ENCODE data around the gene ETV6.

ETV6 gene

GRCh38 chr12:11685316-11685715 is 35.8 kb downstream of the ETV6 start:
- DNase-seq (ENCODE audit: low spot score): no peak
- H3K36me3 Mint-ChIP-seq (ENCODE audit: low read depth): peaks cover 7% of the 10 kb centered on the region
- peaks cover 4% of the 10 kb centered on the region for H3K4me1 Mint-ChIP-seq (ENCODE audit: low read depth)
- no peaks in the 10 kb centered on the region for H3K27me3 Mint-ChIP-seq (ENCODE audit: low read depth)
- no peaks in the 10 kb centered on the region for H3K9me3 Mint-ChIP-seq
- no peak overlapping the region for H3K4me3 Mint-ChIP-seq
- no peak overlapping the region for H3K27ac Mint-ChIP-seq

DNA sequence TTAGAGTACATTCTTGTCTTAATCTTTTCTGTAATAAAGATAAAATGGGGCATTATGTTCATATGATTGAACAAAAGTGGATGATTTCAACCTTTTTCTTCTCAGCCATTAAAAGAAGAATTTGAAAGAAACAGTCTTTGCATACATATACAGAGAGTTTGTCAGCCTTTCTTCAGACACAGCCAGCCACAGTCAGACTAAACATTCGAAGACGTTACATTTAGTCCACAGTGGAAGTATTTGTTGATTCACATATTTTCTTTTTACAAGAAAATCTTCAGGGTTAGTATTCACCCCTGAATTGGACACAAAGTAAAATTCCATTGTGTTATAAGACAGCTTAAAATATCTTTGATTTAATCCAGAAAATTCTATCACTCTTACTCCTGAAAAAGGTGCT is 36.2 kb downstream of the ETV6 start:
- Mint-ChIP-seq H3K9me3 (no peaks in the 10 kb centered on the region), H3K27me3 (ENCODE audit: low read depth) (no peaks in the 10 kb centered on the region), H3K4me1 (ENCODE audit: low read depth) (peaks cover 4% of the 10 kb centered on the region), H3K36me3 (ENCODE audit: low read depth) (peaks cover 7% of the 10 kb centered on the region), H3K4me3 (no peak overlapping the region), H3K27ac (no peak overlapping the region)
- no peak for DNase-seq (ENCODE audit: low spot score)

- Mint-ChIP-seq H3K36me3 (ENCODE audit: low read depth) (peaks cover 7% of the 10 kb centered on the region), H3K27me3 (ENCODE audit: low read depth) (no peaks in the 10 kb centered on the region), H3K27ac (no peak overlapping the region), H3K9me3 (no peaks in the 10 kb centered on the region), H3K4me1 (ENCODE audit: low read depth) (peaks cover 4% of the 10 kb centered on the region), H3K4me3 (no peak overlapping the region)
- no peak for DNase-seq (ENCODE audit: low spot score)
Observed at GRCh38 chr12:11686120-11686519, 36.6 kb downstream of the ETV6 start.

DNA sequence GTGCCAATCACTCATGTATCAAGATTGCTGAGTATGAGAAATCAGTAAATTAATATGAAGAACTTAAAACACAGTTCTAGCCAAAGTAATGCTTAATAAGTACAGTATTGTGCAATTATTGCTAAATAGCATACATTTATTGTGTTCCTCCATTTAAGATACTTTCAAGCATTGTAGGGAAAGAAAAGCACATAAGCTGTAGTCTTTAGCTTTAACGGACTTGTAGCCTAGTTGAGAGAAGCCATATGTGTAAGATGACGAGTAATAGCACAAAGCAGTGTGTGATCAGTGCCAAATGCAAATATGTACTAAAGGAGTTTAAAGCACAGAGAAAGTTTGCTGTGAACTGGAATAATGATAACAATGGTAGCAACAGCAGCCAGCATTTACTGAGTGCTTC is 38.1 kb downstream of the ETV6 start:
- H3K27ac Mint-ChIP-seq: no peak overlapping the region
- no peaks in the 10 kb centered on the region for H3K27me3 Mint-ChIP-seq (ENCODE audit: low read depth)
- H3K4me3 Mint-ChIP-seq: no peak overlapping the region
- H3K4me1 Mint-ChIP-seq (ENCODE audit: low read depth): peaks cover 4% of the 10 kb centered on the region
- H3K9me3 Mint-ChIP-seq: no peaks in the 10 kb centered on the region
- H3K36me3 Mint-ChIP-seq (ENCODE audit: low read depth): no peaks in the 10 kb centered on the region
- DNase-seq (ENCODE audit: low spot score): no peak

GRCh38 chr12:11688379-11688778 is 38.9 kb downstream of the ETV6 start:
- H3K4me1 Mint-ChIP-seq (ENCODE audit: low read depth): peaks cover 4% of the 10 kb centered on the region
- H3K27ac Mint-ChIP-seq: no peak overlapping the region
- no peaks in the 10 kb centered on the region for H3K36me3 Mint-ChIP-seq (ENCODE audit: low read depth)
- H3K27me3 Mint-ChIP-seq (ENCODE audit: low read depth): no peaks in the 10 kb centered on the region
- no peak for DNase-seq (ENCODE audit: low spot score)
- no peak overlapping the region for H3K4me3 Mint-ChIP-seq
- H3K9me3 Mint-ChIP-seq: no peaks in the 10 kb centered on the region

- H3K27ac Mint-ChIP-seq: no peak overlapping the region
- H3K9me3 Mint-ChIP-seq: no peaks in the 10 kb centered on the region
- no peaks in the 10 kb centered on the region for H3K36me3 Mint-ChIP-seq (ENCODE audit: low read depth)
- peaks cover 4% of the 10 kb centered on the region for H3K4me1 Mint-ChIP-seq (ENCODE audit: low read depth)
- no peak overlapping the region for H3K4me3 Mint-ChIP-seq
- DNase-seq (ENCODE audit: low spot score): no peak
- no peaks in the 10 kb centered on the region for H3K27me3 Mint-ChIP-seq (ENCODE audit: low read depth)
Observed at GRCh38 chr12:11688831-11689230, 39.4 kb downstream of the ETV6 start.

DNA sequence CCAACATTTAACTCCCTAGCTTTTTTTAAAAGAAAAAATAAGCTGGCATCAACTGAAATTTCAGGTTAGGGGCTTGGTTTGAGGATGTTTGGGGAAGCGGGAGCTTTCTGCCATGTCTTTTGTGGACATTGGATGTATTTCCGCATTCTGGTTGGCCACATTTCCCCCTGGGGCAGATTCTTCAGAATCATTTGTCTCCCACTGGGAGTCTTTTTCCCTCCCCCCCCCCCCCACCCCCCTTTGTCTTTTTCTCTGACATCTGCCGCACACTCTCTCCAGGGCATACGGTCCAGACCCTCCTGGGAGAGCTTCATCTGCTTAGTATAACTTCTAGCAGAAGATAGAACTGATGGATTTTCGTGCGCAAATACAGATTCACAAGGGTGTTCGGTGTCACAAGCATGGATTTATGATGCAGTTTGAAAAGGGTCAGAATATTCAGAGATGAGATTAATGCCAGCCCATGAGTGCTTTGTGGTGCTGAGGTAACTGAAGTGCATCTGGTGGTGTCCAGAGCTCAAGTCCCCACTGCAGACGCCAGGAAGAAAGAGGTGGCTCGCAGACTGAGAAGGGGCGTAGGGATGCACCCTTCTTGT is 40.2 kb downstream of the ETV6 start:
- Mint-ChIP-seq H3K9me3 (no peaks in the 10 kb centered on the region), H3K27me3 (ENCODE audit: low read depth) (no peaks in the 10 kb centered on the region), H3K4me1 (ENCODE audit: low read depth) (peaks cover 4% of the 10 kb centered on the region), H3K27ac (no peak overlapping the region), H3K4me3 (no peak overlapping the region), H3K36me3 (ENCODE audit: low read depth) (no peaks in the 10 kb centered on the region)
- no peak for DNase-seq (ENCODE audit: low spot score)

DNA sequence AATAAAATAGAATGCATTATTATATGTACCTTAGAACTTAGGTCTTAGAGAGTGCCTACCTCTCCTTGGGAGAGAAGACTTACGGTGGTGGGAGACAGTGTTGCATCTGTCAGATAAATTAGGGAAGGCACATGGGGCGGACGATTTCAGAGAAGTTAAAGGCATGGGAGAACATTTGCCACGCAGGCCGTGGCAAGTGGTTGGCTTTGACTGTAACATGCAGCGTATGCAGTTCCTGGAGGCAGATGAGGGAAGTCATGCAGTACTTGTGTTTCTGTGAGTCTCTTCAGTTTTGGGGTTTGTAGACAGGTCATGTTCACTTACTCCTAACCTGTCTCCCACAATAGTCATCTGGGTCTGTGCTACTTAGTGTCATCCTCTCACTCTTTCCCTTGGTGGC is 43.6 kb downstream of the ETV6 start:
- Mint-ChIP-seq H3K27ac (no peak overlapping the region), H3K9me3 (no peaks in the 10 kb centered on the region), H3K4me3 (no peak overlapping the region), H3K36me3 (ENCODE audit: low read depth) (peaks cover 4% of the 10 kb centered on the region), H3K27me3 (ENCODE audit: low read depth) (no peaks in the 10 kb centered on the region), H3K4me1 (ENCODE audit: low read depth) (peaks cover 4% of the 10 kb centered on the region)
- DNase-seq (ENCODE audit: low spot score): no peak

DNA sequence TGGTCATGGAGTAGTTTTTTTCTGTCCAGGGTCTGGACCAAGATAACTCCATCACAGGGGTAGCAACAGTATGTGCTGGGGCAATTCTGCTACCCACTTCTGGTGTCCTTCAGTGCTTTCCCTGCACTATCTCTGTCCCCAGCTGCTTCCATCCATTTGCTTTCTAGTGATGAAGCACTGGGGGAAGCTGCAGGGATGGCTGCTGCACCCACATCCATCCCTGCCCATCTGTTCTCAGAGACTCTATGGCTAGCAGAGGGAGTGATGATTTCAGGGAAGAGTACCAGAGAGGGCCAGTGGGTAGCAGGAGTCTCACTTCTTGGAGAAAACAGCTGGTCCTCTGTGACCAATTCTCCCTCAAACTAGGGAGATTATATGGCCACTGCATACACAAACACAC is 44.1 kb downstream of the ETV6 start:
- H3K27ac Mint-ChIP-seq: no peak overlapping the region
- no peak overlapping the region for H3K4me3 Mint-ChIP-seq
- peaks cover 5% of the 10 kb centered on the region for H3K4me1 Mint-ChIP-seq (ENCODE audit: low read depth)
- H3K27me3 Mint-ChIP-seq (ENCODE audit: low read depth): no peaks in the 10 kb centered on the region
- no peaks in the 10 kb centered on the region for H3K9me3 Mint-ChIP-seq
- DNase-seq (ENCODE audit: low spot score): no peak
- H3K36me3 Mint-ChIP-seq (ENCODE audit: low read depth): peaks cover 4% of the 10 kb centered on the region

DNA sequence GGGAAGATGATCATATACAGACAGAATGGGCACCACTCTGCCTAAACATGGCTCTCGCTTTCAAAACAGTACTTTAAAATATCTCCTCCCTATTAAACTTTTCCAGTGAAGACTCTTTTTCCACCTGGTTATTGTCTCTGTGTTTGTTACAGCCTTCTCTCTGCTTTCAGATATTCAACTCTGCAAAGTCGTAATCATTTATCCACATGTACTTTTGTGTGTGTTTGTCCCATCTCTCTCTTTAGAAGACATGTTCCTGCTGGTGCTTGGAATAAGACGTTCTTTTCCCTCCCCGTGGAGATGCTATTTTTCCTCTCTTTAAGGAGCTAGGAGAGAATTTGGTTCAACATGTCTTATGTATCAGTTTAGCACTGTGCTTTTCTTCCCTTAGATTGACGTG is 45.1 kb downstream of the ETV6 start:
- Mint-ChIP-seq H3K9me3 (no peaks in the 10 kb centered on the region), H3K36me3 (ENCODE audit: low read depth) (peaks cover 4% of the 10 kb centered on the region), H3K27ac (no peak overlapping the region), H3K27me3 (ENCODE audit: low read depth) (no peaks in the 10 kb centered on the region), H3K4me3 (no peak overlapping the region), H3K4me1 (ENCODE audit: low read depth) (peaks cover 5% of the 10 kb centered on the region)
- DNase-seq (ENCODE audit: low spot score): no peak

DNA sequence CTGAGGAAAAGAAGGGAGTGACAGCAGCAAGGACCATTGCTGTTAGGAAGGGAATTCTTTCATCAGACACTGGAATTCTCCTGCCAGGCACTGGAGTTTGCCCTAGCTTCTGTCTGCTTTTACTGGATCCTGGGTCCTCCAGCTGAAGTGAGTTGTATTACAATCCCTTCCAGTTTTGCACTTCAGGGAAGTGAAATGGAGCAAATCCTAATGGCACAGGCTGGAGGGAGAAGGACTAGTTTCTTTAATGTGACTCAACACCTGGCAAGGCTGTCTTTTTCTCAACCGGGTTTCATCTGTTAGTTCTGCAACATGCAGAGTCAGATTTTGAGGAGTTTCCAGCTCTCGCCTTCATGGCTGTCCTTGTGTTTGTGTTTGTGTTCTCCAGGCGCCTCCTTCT is 45.8 kb downstream of the ETV6 start:
- no peak overlapping the region for H3K4me3 Mint-ChIP-seq

DNA sequence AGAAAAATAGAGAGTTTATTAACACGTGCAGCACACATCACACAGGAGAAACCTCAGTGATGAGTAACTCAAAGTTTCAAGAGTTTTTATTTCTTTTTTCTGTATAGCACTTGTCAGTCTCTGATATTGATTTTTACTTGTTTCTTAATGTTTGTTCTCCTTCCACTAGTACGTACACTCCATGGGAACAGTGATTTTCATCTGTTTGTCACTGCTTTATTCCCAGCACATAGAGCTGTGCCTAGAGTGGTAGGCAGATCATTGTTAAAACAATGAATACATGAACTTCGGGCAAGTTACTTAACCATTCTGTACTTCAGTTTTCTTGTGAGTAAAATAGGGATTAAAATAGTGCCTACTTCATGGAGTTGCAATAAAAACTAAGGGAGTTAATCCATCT is 46.6 kb downstream of the ETV6 start:
- Mint-ChIP-seq H3K27ac (no peak overlapping the region), H3K4me1 (ENCODE audit: low read depth) (peaks cover 7% of the 10 kb centered on the region), H3K4me3 (no peak overlapping the region), H3K9me3 (no peaks in the 10 kb centered on the region), H3K27me3 (ENCODE audit: low read depth) (no peaks in the 10 kb centered on the region), H3K36me3 (ENCODE audit: low read depth) (peaks cover 4% of the 10 kb centered on the region)
- DNase-seq (ENCODE audit: low spot score): no peak

More for the DNA sequence above, 45.8 kb downstream of the ETV6 start:
- DNase-seq (ENCODE audit: low spot score): no peak
- Mint-ChIP-seq H3K9me3 (no peaks in the 10 kb centered on the region), H3K4me1 (ENCODE audit: low read depth) (peaks cover 5% of the 10 kb centered on the region), H3K36me3 (ENCODE audit: low read depth) (peaks cover 4% of the 10 kb centered on the region), H3K27me3 (ENCODE audit: low read depth) (no peaks in the 10 kb centered on the region), H3K27ac (no peak overlapping the region)

DNA sequence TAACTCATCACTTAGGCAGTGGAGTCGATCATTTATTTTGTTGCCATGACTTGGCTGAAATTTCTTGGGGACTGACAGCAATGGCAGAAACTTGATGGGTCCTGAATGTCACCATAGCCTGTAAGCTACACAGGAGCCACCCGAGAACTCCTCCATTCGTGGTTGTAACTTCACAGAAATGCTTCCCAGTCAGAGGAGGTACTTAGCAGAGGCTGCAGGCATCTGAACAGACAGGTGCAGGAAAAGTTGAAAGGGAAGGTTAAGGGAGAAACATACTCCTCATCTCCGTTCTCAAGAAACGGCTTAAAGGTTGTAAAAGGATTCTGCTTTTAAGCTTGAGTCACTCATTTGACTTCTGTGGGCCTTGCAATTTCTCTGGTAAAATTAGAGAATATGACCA is 47.7 kb downstream of the ETV6 start:
- H3K36me3 Mint-ChIP-seq (ENCODE audit: low read depth): peaks cover 4% of the 10 kb centered on the region
- H3K4me3 Mint-ChIP-seq: no peak overlapping the region
- no peak for DNase-seq (ENCODE audit: low spot score)
- H3K4me1 Mint-ChIP-seq (ENCODE audit: low read depth): peaks cover 8% of the 10 kb centered on the region
- no peaks in the 10 kb centered on the region for H3K9me3 Mint-ChIP-seq
- no peaks in the 10 kb centered on the region for H3K27me3 Mint-ChIP-seq (ENCODE audit: low read depth)
- H3K27ac Mint-ChIP-seq: no peak overlapping the region

GRCh38 chr12:11697670-11698387 is 48.4 kb downstream of the ETV6 start:
- Mint-ChIP-seq H3K4me1 (ENCODE audit: low read depth) (peaks cover 8% of the 10 kb centered on the region), H3K9me3 (no peaks in the 10 kb centered on the region), H3K27ac (no peak overlapping the region), H3K4me3 (no peak overlapping the region), H3K36me3 (ENCODE audit: low read depth) (peaks cover 4% of the 10 kb centered on the region), H3K27me3 (ENCODE audit: low read depth) (no peaks in the 10 kb centered on the region)
- no peak for DNase-seq (ENCODE audit: low spot score)

GRCh38 chr12:11698729-11699128 is 49.3 kb downstream of the ETV6 start:
- no peak overlapping the region for H3K4me3 Mint-ChIP-seq
- no peak overlapping the region for H3K27ac Mint-ChIP-seq
- no peaks in the 10 kb centered on the region for H3K27me3 Mint-ChIP-seq (ENCODE audit: low read depth)
- DNase-seq (ENCODE audit: low spot score): no peak
- H3K4me1 Mint-ChIP-seq (ENCODE audit: low read depth): peaks cover 10% of the 10 kb centered on the region
- H3K36me3 Mint-ChIP-seq (ENCODE audit: low read depth): peaks cover 4% of the 10 kb centered on the region
- no peaks in the 10 kb centered on the region for H3K9me3 Mint-ChIP-seq

Measured in T-helper 2 cell treated with Interferon-gamma antibody and Interleukin-4, amounts not matched to agents 5 μg/mL and 100 μg/mL, for 36 hours (primary cell).